Activated naive CD4-positive, alpha-beta T cell treated with anti-CD3 and anti-CD28 coated beads, Interleukin-2, amount 10 ng/mL, durations not matched to agents 7 days and 5 days (primary cell): ENCODE results near the gene RAB34.
"Not testable (repeated sequence)": the region's sequence is repeated elsewhere in the genome, so short reads cannot be mapped to it uniquely, and the experiment has no call there.

Experiments
- CTCF ChIA-PET: fragments of 350-600 bp; sonication (Branson Sonifier 250); formaldehyde crosslinking; loops from one replicate; lab custom pipeline; 2021; ENCODE audit warnings: antibody characterized with exemption; lab: Charles Lee
- DNase-seq: peaks from one replicate; pipeline ENCODE4 v3.0.0-alpha.2; 2020
- H3K27ac Mint-ChIP-seq: one replicate; pipeline ENCODE4 v1.8.0; 2021; ENCODE audit warnings: mild to moderate bottlenecking, moderate library complexity, mixed read lengths
- H3K27me3 Mint-ChIP-seq: one replicate; pipeline ENCODE4 v1.8.0; 2021; ENCODE audit warnings: mild to moderate bottlenecking, mixed read lengths
- H3K36me3 Mint-ChIP-seq: one replicate; pipeline ENCODE4 v1.8.0; 2021; ENCODE audit warnings: mixed read lengths
- H3K4me1 Mint-ChIP-seq: one replicate; pipeline ENCODE4 v1.8.0; 2021; ENCODE audit warnings: mixed read lengths
- H3K4me3 Mint-ChIP-seq: one replicate; pipeline ENCODE4 v1.8.0; 2021; ENCODE audit warnings: mild to moderate bottlenecking, moderate library complexity, mixed read lengths
- H3K9me3 Mint-ChIP-seq: one replicate; pipeline ENCODE4 v1.8.0; 2021; ENCODE audit warnings: mixed read lengths

RAB34 gene

GRCh38 chr17:28741358-28742349 lies 24.0 kb upstream of the RAB34 start:
- CTCF ChIA-PET, result interaction anchor here (0.7 to 15.0 kb wide), 2 partner anchors 14 to 108 kb away, joined by 4 to 415 read pairs; partner anchors contain the start of genes NEK8, RPL23A and TLCD1
- DNase-seq, result no peak
- H3K27ac Mint-ChIP-seq, result no peak overlapping the region
- H3K4me3 Mint-ChIP-seq, result no peak overlapping the region
- peaks cover 38% of the 10 kb centered on the region for H3K4me1 Mint-ChIP-seq
- H3K36me3 Mint-ChIP-seq, result peaks cover 10% of the 10 kb centered on the region
- H3K9me3 Mint-ChIP-seq, result peaks cover 4% of the 10 kb centered on the region
- no peaks in the 10 kb centered on the region for H3K27me3 Mint-ChIP-seq

GRCh38 chr17:28740406-28741357 lies 23.0 kb upstream of the RAB34 start:
- Mint-ChIP-seq H3K4me1 (peaks cover 31% of the 10 kb centered on the region), H3K36me3 (peaks cover 11% of the 10 kb centered on the region), H3K27me3 (no peaks in the 10 kb centered on the region), H3K9me3 (peaks cover 4% of the 10 kb centered on the region), H3K4me3 (no peak overlapping the region), H3K27ac (no peak overlapping the region)
- DNase-seq, result no peak
- CTCF ChIA-PET, result interaction anchor here (0.9 to 15.0 kb wide), 3 partner anchors 9 to 13 kb away, joined by 4 to 415 read pairs (median 6); partner anchors contain the start of genes NEK8, RPL23A and TLCD1

- H3K27me3 Mint-ChIP-seq, result no peaks in the 10 kb centered on the region
- H3K27ac Mint-ChIP-seq, result peak overlapping the region; percentile 38
- peaks cover 25% of the 10 kb centered on the region for H3K4me1 Mint-ChIP-seq
- CTCF ChIA-PET, result interaction anchor here (1.7 kb wide), 1 partner anchor 13 kb away, joined by 6 read pairs; no protein-coding TSS in a partner anchor
- H3K36me3 Mint-ChIP-seq, result peaks cover 11% of the 10 kb centered on the region
- H3K9me3 Mint-ChIP-seq, result peaks cover 4% of the 10 kb centered on the region
- no peak overlapping the region for H3K4me3 Mint-ChIP-seq
- peak; percentile 37 for DNase-seq
Measured at GRCh38 chr17:28738680-28739384, 21.2 kb upstream of the RAB34 start.

GRCh38 chr17:28737770-28738679 lies 20.4 kb upstream of the RAB34 start:
- Mint-ChIP-seq H3K27me3 (no peaks in the 10 kb centered on the region), H3K4me1 (peaks cover 22% of the 10 kb centered on the region), H3K27ac (peak overlapping the region; percentile 38), H3K36me3 (peaks cover 11% of the 10 kb centered on the region), H3K9me3 (peaks cover 4% of the 10 kb centered on the region), H3K4me3 (no peak overlapping the region)
- CTCF ChIA-PET, result no interaction called here
- DNase-seq, result no peak

- no peak overlapping the region for H3K27ac Mint-ChIP-seq
- H3K4me3 Mint-ChIP-seq, result no peak overlapping the region
Measured at GRCh38 chr17:28737316-28737715, 19.6 kb upstream of the RAB34 start.

GRCh38 chr17:28735913-28736769 lies 18.5 kb upstream of the RAB34 start:
- DNase-seq, H3K9me3 Mint-ChIP-seq, H3K27me3 Mint-ChIP-seq, H3K27ac Mint-ChIP-seq, H3K4me3 Mint-ChIP-seq: not testable (repeated sequence)
- Mint-ChIP-seq H3K4me1 (peaks cover 21% of the 10 kb centered on the region), H3K36me3 (peaks cover 13% of the 10 kb centered on the region)
- CTCF ChIA-PET, result interaction anchor here (1.2 to 17.3 kb wide), 3 partner anchors 11 to 27 kb away, joined by 3 to 415 read pairs (median 6); partner anchors contain the start of gene TRAF4

More at GRCh38 chr17:28737316-28737715, 19.6 kb upstream of the RAB34 start:
- Mint-ChIP-seq H3K27me3 (no peaks in the 10 kb centered on the region), H3K9me3 (peaks cover 4% of the 10 kb centered on the region), H3K36me3 (peaks cover 11% of the 10 kb centered on the region), H3K4me1 (peaks cover 21% of the 10 kb centered on the region)
- DNase-seq, result no peak
- CTCF ChIA-PET, result interaction anchor here (1.2 kb wide), 1 partner anchor 16 kb away, joined by 3 read pairs; no protein-coding TSS in a partner anchor

- Mint-ChIP-seq H3K4me3 (no peak overlapping the region), H3K4me1 (peaks cover 18% of the 10 kb centered on the region), H3K9me3 (peaks cover 4% of the 10 kb centered on the region), H3K27me3 (no peaks in the 10 kb centered on the region), H3K27ac (no peak overlapping the region), H3K36me3 (peaks cover 9% of the 10 kb centered on the region)
- DNase-seq, result no peak
- CTCF ChIA-PET, result interaction anchor here (1.2 to 17.3 kb wide), 2 partner anchors 12 to 28 kb away, joined by 6 to 415 read pairs; partner anchors contain the start of gene TRAF4
Measured at GRCh38 chr17:28735242-28735722, 17.6 kb upstream of the RAB34 start.

GRCh38 chr17:28734712-28735241 lies 17.1 kb upstream of the RAB34 start:
- peaks cover 20% of the 10 kb centered on the region for H3K4me1 Mint-ChIP-seq
- peaks cover 4% of the 10 kb centered on the region for H3K9me3 Mint-ChIP-seq
- H3K27ac Mint-ChIP-seq, result no peak overlapping the region
- peaks cover 8% of the 10 kb centered on the region for H3K36me3 Mint-ChIP-seq
- CTCF ChIA-PET, result interaction anchor here (1.2 to 17.3 kb wide), 2 partner anchors 13 to 28 kb away, joined by 6 to 415 read pairs; partner anchors contain the start of gene TRAF4
- DNase-seq, result no peak
- H3K4me3 Mint-ChIP-seq, result no peak overlapping the region
- H3K27me3 Mint-ChIP-seq, result no peaks in the 10 kb centered on the region

- CTCF ChIA-PET, result interaction anchor here (17.3 kb wide), 1 partner anchor 14 kb away, joined by 415 read pairs; the partner anchor contains the start of gene TRAF4
- Mint-ChIP-seq H3K36me3 (peaks cover 8% of the 10 kb centered on the region), H3K4me1 (peaks cover 23% of the 10 kb centered on the region), H3K27ac (no peak overlapping the region), H3K4me3 (no peak overlapping the region), H3K27me3 (no peaks in the 10 kb centered on the region), H3K9me3 (peaks cover 2% of the 10 kb centered on the region)
- DNase-seq, result no peak
Measured at GRCh38 chr17:28733346-28733745, 15.7 kb upstream of the RAB34 start.

GRCh38 chr17:28729950-28730330 lies 12.3 kb upstream of the RAB34 start:
- H3K27me3 Mint-ChIP-seq, result no peaks in the 10 kb centered on the region
- H3K36me3 Mint-ChIP-seq, result peaks cover 8% of the 10 kb centered on the region
- peaks cover 42% of the 10 kb centered on the region for H3K4me1 Mint-ChIP-seq
- H3K9me3 Mint-ChIP-seq, result no peaks in the 10 kb centered on the region
- H3K27ac Mint-ChIP-seq, result no peak overlapping the region
- CTCF ChIA-PET, result interaction anchor here (17.3 kb wide), 1 partner anchor 18 kb away, joined by 415 read pairs; the partner anchor contains the start of gene TRAF4
- H3K4me3 Mint-ChIP-seq, result no peak overlapping the region
- no peak for DNase-seq
